Stomach (tissue), 19 donors: ENCODE results near the gene HOXC12. TPM values are rescaled to one million over a fixed set of nuclear protein-coding genes. Genes with fewer than 3 reads are reported as not detected.
A peak's percentile ranks its signal among the peaks of the same experiment; 100 is the strongest.

Experiments
- DNase-seq, 2 donors: peaks; one replicate each; pipeline versions ENCODE4 v3.0.0 to v3.0.0-alpha.2; 2013 to 2019
- H3K27ac ChIP-seq, 5 donors: fragments of 200-600 bp in 4 of 5; sonication (generic) in 4 of 5; one replicate each; pipeline ENCODE4 v1.5.1; 2013 to 2019; ENCODE audit warnings: mild to moderate bottlenecking in 1 of 5, moderate library complexity in 1 of 5
- H3K27me3 ChIP-seq, 3 donors: fragments of 200-600 bp; sonication (generic); one replicate each; pipeline ENCODE4 v1.5.1; 2017 to 2019; ENCODE audit warnings: mixed run types in 1 of 3
- H3K36me3 ChIP-seq, 4 donors: fragments of 200-600 bp; sonication (generic); 1 replicate in 3 of 4; 2 replicates in 1 of 4; pipeline ENCODE4 v1.5.1; 2016 to 2019
- H3K4me1 ChIP-seq, 4 donors: fragments of 200-600 bp; sonication (generic); one replicate each; pipeline ENCODE4 v1.5.1; 2016 to 2019
- H3K4me3 ChIP-seq, 4 donors: fragments of 200-600 bp; sonication (generic) in 3 of 4; one replicate each; pipeline ENCODE4 v1.5.1; 2016 to 2019; ENCODE audit warnings: mild to moderate bottlenecking in 1 of 4
- H3K9me3 ChIP-seq, 4 donors: fragments of 200-600 bp; sonication (generic); one replicate each; pipeline ENCODE4 v1.5.1; 2016 to 2019
- EP300 ChIP-seq: sonication (generic); formaldehyde crosslinking; IDR thresholded peaks from one replicate; pipeline ENCODE4 v1.6.1; 2017; ENCODE audit warnings: antibody characterized with exemption
- POLR2A ChIP-seq, 4 donors: fragments of 450-650 bp; IDR thresholded peaks; one replicate each; pipeline ENCODE4 v1.6.1; 2016; ENCODE audit warnings: antibody characterized with exemption in 4 of 4, control low read depth in 2 of 4, mild to moderate bottlenecking in 1 of 4, moderate library complexity in 1 of 4
- POLR2AphosphoS5 ChIP-seq, 3 donors: sonication (generic); formaldehyde crosslinking; IDR thresholded peaks; one replicate each; pipeline ENCODE4 v1.6.1; 2016; ENCODE audit warnings: antibody characterized with exemption in 3 of 3
- WGBS, 5 donors: extraction: QIAGEN DNeasy Blood & Tissue Kit in 3 of 5; methylation state at CpG; one replicate each; pipeline versions ENCODE4 v1.1.5 to v1.1.7; 2013 to 2018; 5-methylcytosine and 5-hydroxymethylcytosine counted together
- intact Hi-C: fragments of 100-400 bp; cut with DNase I; formaldehyde crosslinking; loops from one replicate; pipeline ENCODE4 v1.15.1; 2023; ENCODE audit warnings: low total_unique reads
- long read RNA-seq, 10 donors: transcript quantifications; one replicate each; lab custom pipeline, GENCODE V29; 2026
- polyA plus RNA-seq, 3 donors: library from polyadenylated mRNA; stranded (reverse); fragments of 200-250 nt; gene quantifications; one replicate each; pipeline ENCODE4 v1.2.3, GENCODE V29; 2013
- total RNA-seq, 5 donors: library from RNA; depleted of rRNA; stranded (reverse); fragments of >200 nt; gene quantifications; one replicate each; pipeline versions ENCODE4 v1.1.0 to v1.2.3, GENCODE V29; 2014 to 2016
- TF ChIP-seq, protein P1 (sequence below), 7 experiments: fragments of 450-650 bp in 4 of 7; fragments of 200-600 bp in 3 of 7; sonication (generic) in 3 of 7; IDR thresholded peaks; one replicate each; pipeline ENCODE4 v1.5.1; 2016 to 2019; ENCODE audit warnings: antibody characterized with exemption in 7 of 7, control low read depth in 2 of 7, mild to moderate bottlenecking in 1 of 7
- donor health status: healthy with polysubstance abuse.
- donor health status: Bipolar disorder and iron deficiency.
- donor health status: healthy.

The HOXC12 gene, protein sequence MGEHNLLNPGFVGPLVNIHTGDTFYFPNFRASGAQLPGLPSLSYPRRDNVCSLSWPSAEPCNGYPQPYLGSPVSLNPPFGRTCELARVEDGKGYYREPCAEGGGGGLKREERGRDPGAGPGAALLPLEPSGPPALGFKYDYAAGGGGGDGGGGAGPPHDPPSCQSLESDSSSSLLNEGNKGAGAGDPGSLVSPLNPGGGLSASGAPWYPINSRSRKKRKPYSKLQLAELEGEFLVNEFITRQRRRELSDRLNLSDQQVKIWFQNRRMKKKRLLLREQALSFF
- not detected for total RNA-seq
- not detected for polyA plus RNA-seq
- long read RNA-seq, donor 1 = 0 reads
- long read RNA-seq, donor 2 = 0 reads
- long read RNA-seq, donor 3 = 0 reads
- long read RNA-seq, donor 4 = 0 reads
- long read RNA-seq, donor 5 = 0 reads
- long read RNA-seq, donor 6 = 0 reads
- long read RNA-seq, donor 7 = 0 reads
- long read RNA-seq, donor 8 = 0 reads
- long read RNA-seq, donor 9 = 0 reads
- long read RNA-seq, donor 10 = 0 reads

DNA sequence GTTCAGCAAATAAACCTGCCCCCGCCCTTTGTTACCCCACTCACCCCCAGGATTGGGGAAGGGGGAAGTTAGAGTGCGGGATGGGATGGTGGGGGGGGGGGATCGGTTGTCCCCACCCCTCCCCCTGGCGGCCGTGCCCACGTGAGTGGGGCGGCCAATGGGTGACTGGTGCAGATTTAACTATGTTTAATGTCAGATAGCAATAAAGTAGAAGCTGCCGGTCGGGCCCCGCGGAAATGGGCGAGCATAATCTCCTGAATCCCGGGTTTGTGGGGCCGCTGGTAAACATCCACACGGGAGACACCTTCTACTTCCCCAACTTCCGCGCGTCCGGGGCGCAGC, at the start of gene HOXC12:
HOXC12 (plus strand) TSS at position 210 of the 342 bp plus-strand sequence; CDS start at position 237, 27 bp downstream.
- intact Hi-C loops = no loop called here
- H3K27ac ChIP-seq = no peak within 1 kb of the TSS
- TF ChIP-seq, protein P1, sequence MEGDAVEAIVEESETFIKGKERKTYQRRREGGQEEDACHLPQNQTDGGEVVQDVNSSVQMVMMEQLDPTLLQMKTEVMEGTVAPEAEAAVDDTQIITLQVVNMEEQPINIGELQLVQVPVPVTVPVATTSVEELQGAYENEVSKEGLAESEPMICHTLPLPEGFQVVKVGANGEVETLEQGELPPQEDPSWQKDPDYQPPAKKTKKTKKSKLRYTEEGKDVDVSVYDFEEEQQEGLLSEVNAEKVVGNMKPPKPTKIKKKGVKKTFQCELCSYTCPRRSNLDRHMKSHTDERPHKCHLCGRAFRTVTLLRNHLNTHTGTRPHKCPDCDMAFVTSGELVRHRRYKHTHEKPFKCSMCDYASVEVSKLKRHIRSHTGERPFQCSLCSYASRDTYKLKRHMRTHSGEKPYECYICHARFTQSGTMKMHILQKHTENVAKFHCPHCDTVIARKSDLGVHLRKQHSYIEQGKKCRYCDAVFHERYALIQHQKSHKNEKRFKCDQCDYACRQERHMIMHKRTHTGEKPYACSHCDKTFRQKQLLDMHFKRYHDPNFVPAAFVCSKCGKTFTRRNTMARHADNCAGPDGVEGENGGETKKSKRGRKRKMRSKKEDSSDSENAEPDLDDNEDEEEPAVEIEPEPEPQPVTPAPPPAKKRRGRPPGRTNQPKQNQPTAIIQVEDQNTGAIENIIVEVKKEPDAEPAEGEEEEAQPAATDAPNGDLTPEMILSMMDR (IDR thresholded peaks at IDR 0.05) = no peak
- TF ChIP-seq POLR2AphosphoS5 (IDR thresholded peaks at IDR 0.05) = no peak
- TF ChIP-seq EP300 = no peak
- TF ChIP-seq POLR2A (IDR thresholded peaks at IDR 0.05) = no peak
- no peaks in the 10 kb centered on the region for H3K36me3 ChIP-seq
- peaks cover 0 to 10% (median 0%) of the 10 kb centered on the region in 4 donors for H3K9me3 ChIP-seq
- peaks cover 8 to 51% (median 18%) of the 10 kb centered on the region in 4 donors for H3K4me1 ChIP-seq
- peaks cover 88 to 100% (median 100%) of the 10 kb centered on the region in 3 donors for H3K27me3 ChIP-seq
- no peak for DNase-seq
- H3K4me3 ChIP-seq = peak within 1 kb of the TSS in 1 of 4 donors; percentile 2
- WGBS, 5 donors = 3 to 7% (median 6%) methylated on average over 12 to 20 of the region's 20 CpGs

DNA sequence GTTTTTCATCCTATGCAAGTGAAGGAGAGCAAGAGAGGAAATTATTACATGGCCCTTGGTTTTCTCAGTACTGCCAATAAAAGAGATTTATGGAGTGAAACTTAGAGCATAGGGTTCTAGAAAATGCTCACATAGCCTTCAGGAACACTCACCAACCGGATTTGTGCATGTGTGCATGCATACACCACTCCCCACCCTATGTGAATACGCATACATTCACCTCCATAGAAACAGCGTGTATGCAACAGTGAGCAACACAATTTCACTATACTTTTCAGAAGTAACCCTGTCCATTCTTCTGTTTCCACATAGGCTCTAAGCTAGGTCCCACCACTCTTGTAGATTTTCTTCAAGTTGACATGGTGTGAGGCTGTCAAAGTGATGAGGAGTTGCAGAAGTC, 47.6 kb upstream of the HOXC12 start:
- no peaks in the 10 kb centered on the region for H3K9me3 ChIP-seq
- H3K36me3 ChIP-seq = no peaks in the 10 kb centered on the region
- H3K4me3 ChIP-seq = no peak overlapping the region
- WGBS, 5 donors = 65 to 73% (median 65%) methylated on average over 3 of the region's 3 CpGs
- no peak overlapping the region for H3K27ac ChIP-seq
- intact Hi-C loops = no loop called here
- H3K27me3 ChIP-seq = peaks cover 0 to 77% (median 11%) of the 10 kb centered on the region in 3 donors
- no peak for TF ChIP-seq EP300
- no peak for TF ChIP-seq POLR2AphosphoS5 (IDR thresholded peaks at IDR 0.05)
- TF ChIP-seq, protein P1 (IDR thresholded peaks at IDR 0.05) = no peak
- TF ChIP-seq POLR2A (IDR thresholded peaks at IDR 0.05) = no peak
- no peak for DNase-seq
- H3K4me1 ChIP-seq = no peaks in the 10 kb centered on the region

DNA sequence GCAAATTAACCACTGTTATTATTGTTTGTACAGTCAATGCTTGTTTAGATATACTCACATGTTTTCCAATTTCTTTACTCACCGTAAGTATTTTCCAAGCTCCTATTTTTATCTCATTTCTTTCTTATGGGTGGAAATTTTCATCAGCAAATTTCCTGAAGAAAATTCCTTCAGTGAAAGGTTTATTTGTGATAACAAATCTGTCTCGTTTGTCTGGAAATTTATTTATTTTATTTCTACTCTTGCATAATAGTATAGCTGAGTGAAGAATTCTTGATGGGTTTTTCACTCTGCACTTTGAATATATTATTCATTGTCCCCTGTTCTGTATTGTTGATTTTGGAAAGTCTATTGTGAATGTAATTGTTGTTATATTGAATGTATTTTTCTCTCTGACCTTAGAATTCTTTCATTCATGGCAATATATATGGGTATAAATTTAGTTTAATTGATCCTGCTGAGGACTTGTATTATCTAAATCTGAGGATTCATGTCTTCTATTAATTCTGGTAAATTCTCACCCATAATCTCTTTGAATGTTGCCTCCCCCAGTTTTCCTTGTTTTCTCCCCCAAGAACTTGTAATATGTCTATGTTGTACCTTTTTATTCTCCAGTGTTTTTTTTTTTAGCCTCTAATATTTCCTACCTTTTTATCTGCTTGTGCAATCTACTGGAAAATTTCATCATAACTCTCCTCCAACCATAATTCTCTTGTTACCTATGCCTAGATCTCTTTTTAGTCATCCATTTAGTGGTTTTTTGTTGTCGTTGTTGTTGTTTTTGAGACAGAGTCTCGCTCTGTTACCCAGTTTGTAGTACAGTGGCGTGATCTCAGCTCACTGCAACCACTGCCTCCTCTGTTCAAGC, 37.7 kb upstream of the HOXC12 start:
- no peak overlapping the region for H3K4me3 ChIP-seq
- H3K36me3 ChIP-seq = no peaks in the 10 kb centered on the region
- H3K27ac ChIP-seq = no peak overlapping the region
- no peak for DNase-seq
- peaks cover 0 to 3% (median 0%) of the 10 kb centered on the region in 4 donors for H3K9me3 ChIP-seq
- 63 to 75% (median 69%) methylated on average over 5 of the region's 5 CpGs for WGBS, 5 donors
- TF ChIP-seq POLR2A (IDR thresholded peaks at IDR 0.05) = no peak
- peaks cover 0 to 95% (median 43%) of the 10 kb centered on the region in 3 donors for H3K27me3 ChIP-seq
- intact Hi-C loops = no loop called here
- H3K4me1 ChIP-seq = no peaks in the 10 kb centered on the region

DNA sequence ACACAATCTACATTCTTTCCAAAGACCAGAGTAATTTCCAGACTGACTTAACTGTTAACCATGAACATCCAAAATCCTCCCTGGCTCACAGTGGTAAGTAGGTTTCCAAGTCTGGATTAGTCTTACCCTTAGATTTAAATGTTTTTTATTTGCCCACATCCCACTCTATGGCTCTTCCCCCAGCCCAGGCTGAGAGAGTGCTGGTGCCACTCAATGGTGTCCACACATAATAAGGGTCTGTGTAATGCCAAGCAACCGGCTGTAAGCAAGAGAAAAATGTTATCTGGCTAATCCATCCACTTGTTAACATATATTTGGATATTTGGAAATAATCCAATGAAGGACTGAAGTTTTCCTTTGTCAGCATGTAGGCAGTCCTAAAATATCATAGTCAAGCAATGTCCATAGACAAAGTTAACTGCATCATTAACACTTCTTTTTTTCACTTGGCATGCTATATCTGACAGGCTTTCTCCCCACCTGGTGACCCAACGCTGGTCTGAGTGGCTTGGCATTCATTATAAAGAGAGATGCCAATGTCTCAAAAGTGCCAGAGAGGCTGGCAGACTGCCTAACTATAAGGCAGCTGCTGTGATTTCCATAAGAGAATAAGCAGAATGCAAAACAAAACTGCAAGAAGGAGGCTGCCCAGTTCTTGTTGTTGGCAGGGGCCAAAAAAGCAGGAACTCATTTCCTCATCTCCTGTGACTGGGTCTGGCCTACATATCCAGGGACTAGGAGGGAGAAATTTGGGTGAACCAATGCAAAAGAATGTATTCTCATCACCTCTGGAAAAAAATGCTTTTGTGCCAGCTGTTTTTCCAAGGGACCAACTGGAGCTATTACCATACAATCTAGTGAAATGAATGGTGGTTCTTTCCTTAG, 29.9 kb upstream of the HOXC12 start:
- intact Hi-C loops = no loop called here
- no peak overlapping the region for H3K27ac ChIP-seq
- H3K4me1 ChIP-seq = peaks cover 0 to 11% (median 0%) of the 10 kb centered on the region in 4 donors
- H3K9me3 ChIP-seq = peaks cover 0 to 7% (median 3%) of the 10 kb centered on the region in 4 donors
- TF ChIP-seq EP300 (no peak), POLR2AphosphoS5 (IDR thresholded peaks at IDR 0.05) (no peak), POLR2A (IDR thresholded peaks at IDR 0.05) (no peak)
- TF ChIP-seq, protein P1 (IDR thresholded peaks at IDR 0.05) = no peak
- H3K27me3 ChIP-seq = peaks cover 18 to 99% (median 79%) of the 10 kb centered on the region in 3 donors
- DNase-seq = no peak
- no peak overlapping the region for H3K4me3 ChIP-seq
- 5 to 29% (median 24%) methylated on average over 2 of the region's 2 CpGs for WGBS, 5 donors
- H3K36me3 ChIP-seq = no peaks in the 10 kb centered on the region
